IPS-15b (cell line): ENCODE data around the gene CDC42SE2.
"Not testable (repeated sequence)": the region's sequence is repeated elsewhere in the genome, so short reads cannot be mapped to it uniquely, and the experiment has no call there.

Experiments used
- H3K27me3 ChIP-seq: one replicate; pipeline ENCODE4 v1.6.1; 2013; ENCODE audit warnings: low read length; ENCODE audit not compliant: control insufficient read depth, insufficient read depth
- H3K36me3 ChIP-seq: one replicate; pipeline ENCODE4 v1.6.1; 2013; ENCODE audit warnings: low read length; ENCODE audit not compliant: control insufficient read depth, insufficient read depth
- H3K4me1 ChIP-seq: one replicate; pipeline ENCODE4 v1.6.1; 2013; ENCODE audit warnings: mild to moderate bottlenecking, low read length; ENCODE audit not compliant: control insufficient read depth, insufficient read depth
- H3K4me3 ChIP-seq: one replicate; pipeline ENCODE4 v1.5.1; 2013; ENCODE audit warnings: low read depth, low read length
- H3K9ac ChIP-seq: one replicate; pipeline ENCODE4 v1.6.1; 2013; ENCODE audit warnings: low read depth, mild to moderate bottlenecking, low read length
- H3K9me3 ChIP-seq: one replicate; pipeline ENCODE4 v1.6.1; 2013; ENCODE audit warnings: mild to moderate bottlenecking, low read length; ENCODE audit not compliant: control insufficient read depth, insufficient read depth

Gene CDC42SE2

GRCh38 chr5:131329286-131329560 is 65.4 kb downstream of the CDC42SE2 start:
- Histone ChIP-seq H3K27me3 (no peaks in the 10 kb centered on the region), H3K9me3 (no peaks in the 10 kb centered on the region), H3K4me3 (no peak overlapping the region), H3K4me1 (peaks cover 8% of the 10 kb centered on the region), H3K36me3 (no peaks in the 10 kb centered on the region), H3K9ac (no peak overlapping the region)

GRCh38 chr5:131330031-131330430 is 66.2 kb downstream of the CDC42SE2 start:
- Histone ChIP-seq H3K4me1 (peaks cover 3% of the 10 kb centered on the region), H3K9ac (no peak overlapping the region), H3K9me3 (no peaks in the 10 kb centered on the region), H3K27me3 (no peaks in the 10 kb centered on the region), H3K36me3 (no peaks in the 10 kb centered on the region), H3K4me3 (no peak overlapping the region)

- not testable (repeated sequence) for H3K4me3 ChIP-seq, H3K9me3 ChIP-seq, H3K4me1 ChIP-seq, H3K36me3 ChIP-seq, H3K9ac ChIP-seq, H3K27me3 ChIP-seq
These were observed 71.9 kb downstream of the CDC42SE2 start for GRCh38 chr5:131335756-131336155.

GRCh38 chr5:131336801-131337200 is 72.9 kb downstream of the CDC42SE2 start:
- H3K9me3 ChIP-seq, H3K4me3 ChIP-seq, H3K9ac ChIP-seq, H3K36me3 ChIP-seq, H3K27me3 ChIP-seq, H3K4me1 ChIP-seq: not testable (repeated sequence)

- H3K9ac ChIP-seq, H3K4me1 ChIP-seq, H3K36me3 ChIP-seq, H3K27me3 ChIP-seq, H3K9me3 ChIP-seq, H3K4me3 ChIP-seq: not testable (repeated sequence)
These were observed 73.6 kb downstream of the CDC42SE2 start for GRCh38 chr5:131337240-131338050.

GRCh38 chr5:131338051-131338453 is 74.2 kb downstream of the CDC42SE2 start:
- H3K4me3 ChIP-seq: no peak overlapping the region
- no peak overlapping the region for H3K9ac ChIP-seq
- H3K9me3 ChIP-seq: peaks cover 8% of the 10 kb centered on the region
- peaks cover 2% of the 10 kb centered on the region for H3K36me3 ChIP-seq
- H3K27me3 ChIP-seq: no peaks in the 10 kb centered on the region
- H3K4me1 ChIP-seq: no peaks in the 10 kb centered on the region

GRCh38 chr5:131344288-131344687 is 80.4 kb downstream of the CDC42SE2 start:
- H3K36me3 ChIP-seq, H3K4me3 ChIP-seq, H3K4me1 ChIP-seq, H3K9me3 ChIP-seq, H3K9ac ChIP-seq, H3K27me3 ChIP-seq: not testable (repeated sequence)

- not testable (repeated sequence) for H3K9me3 ChIP-seq, H3K4me3 ChIP-seq, H3K9ac ChIP-seq, H3K4me1 ChIP-seq, H3K27me3 ChIP-seq, H3K36me3 ChIP-seq
These were observed 82.4 kb downstream of the CDC42SE2 start for GRCh38 chr5:131346204-131346603.

- Histone ChIP-seq H3K4me3 (no peak overlapping the region), H3K4me1 (no peaks in the 10 kb centered on the region), H3K9ac (no peak overlapping the region), H3K27me3 (no peaks in the 10 kb centered on the region), H3K9me3 (no peaks in the 10 kb centered on the region), H3K36me3 (no peaks in the 10 kb centered on the region)
These were observed 90.1 kb downstream of the CDC42SE2 start for GRCh38 chr5:131353991-131354390.

- Histone ChIP-seq H3K4me1 (no peaks in the 10 kb centered on the region), H3K4me3 (no peak overlapping the region), H3K9me3 (no peaks in the 10 kb centered on the region), H3K36me3 (peaks cover 4% of the 10 kb centered on the region), H3K9ac (no peak overlapping the region), H3K27me3 (no peaks in the 10 kb centered on the region)
These were observed 92.2 kb downstream of the CDC42SE2 start for GRCh38 chr5:131355971-131356528.

GRCh38 chr5:131356619-131357018 is 92.8 kb downstream of the CDC42SE2 start:
- no peaks in the 10 kb centered on the region for H3K27me3 ChIP-seq
- peaks cover 4% of the 10 kb centered on the region for H3K36me3 ChIP-seq
- peaks cover 5% of the 10 kb centered on the region for H3K4me1 ChIP-seq

GRCh38 chr5:131357739-131358561 is 94.1 kb downstream of the CDC42SE2 start:
- Histone ChIP-seq H3K9ac (no peak overlapping the region), H3K4me3 (no peak overlapping the region), H3K9me3 (no peaks in the 10 kb centered on the region), H3K36me3 (peaks cover 4% of the 10 kb centered on the region), H3K4me1 (peaks cover 5% of the 10 kb centered on the region), H3K27me3 (no peaks in the 10 kb centered on the region)

More at GRCh38 chr5:131356619-131357018, 92.8 kb downstream of the CDC42SE2 start:
- no peak overlapping the region for H3K4me3 ChIP-seq
- H3K9ac ChIP-seq: no peak overlapping the region
- no peaks in the 10 kb centered on the region for H3K9me3 ChIP-seq
